LoVo (cell line): ENCODE measurements around the gene TCIRG1.

Experiments
- DNase-seq: peaks from one replicate; pipeline ENCODE4 v3.0.0-alpha.2; 2016; ENCODE audit warnings: low spot score

TCIRG1 gene

GRCh38 chr11:68037411-68038225 is 1.2 kb upstream of the TCIRG1 start:
- DNase-seq: no peak

DNA sequence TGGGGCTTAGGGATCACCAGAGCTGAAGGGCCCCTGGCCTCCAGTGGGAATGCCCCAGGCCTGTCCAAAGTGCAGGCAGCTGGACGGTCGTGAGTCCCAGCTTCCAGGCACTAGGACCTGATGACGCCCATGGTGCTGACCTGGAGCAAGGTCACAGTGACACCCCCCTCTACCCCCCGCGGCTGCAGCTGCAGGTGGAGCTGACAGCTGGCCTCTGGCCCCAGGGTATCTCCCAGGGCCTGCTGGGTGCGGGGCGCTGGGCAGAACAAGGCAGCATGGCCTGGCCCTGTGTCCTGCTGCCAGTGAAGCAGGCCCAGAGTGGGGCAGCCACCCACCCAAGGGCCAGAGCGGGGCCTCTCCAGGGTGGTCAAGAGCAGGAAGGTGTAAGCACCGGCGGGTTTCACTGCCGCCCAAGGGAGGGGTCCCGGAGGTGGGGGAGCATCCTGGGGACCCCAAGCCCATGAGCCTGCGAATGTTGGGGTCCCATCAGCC is 553 bp upstream of the TCIRG1 start:
- DNase-seq: no peak

- DNase-seq: no peak
Observed at GRCh38 chr11:68039526-68040086, 781 bp downstream of the TCIRG1 start.

DNA sequence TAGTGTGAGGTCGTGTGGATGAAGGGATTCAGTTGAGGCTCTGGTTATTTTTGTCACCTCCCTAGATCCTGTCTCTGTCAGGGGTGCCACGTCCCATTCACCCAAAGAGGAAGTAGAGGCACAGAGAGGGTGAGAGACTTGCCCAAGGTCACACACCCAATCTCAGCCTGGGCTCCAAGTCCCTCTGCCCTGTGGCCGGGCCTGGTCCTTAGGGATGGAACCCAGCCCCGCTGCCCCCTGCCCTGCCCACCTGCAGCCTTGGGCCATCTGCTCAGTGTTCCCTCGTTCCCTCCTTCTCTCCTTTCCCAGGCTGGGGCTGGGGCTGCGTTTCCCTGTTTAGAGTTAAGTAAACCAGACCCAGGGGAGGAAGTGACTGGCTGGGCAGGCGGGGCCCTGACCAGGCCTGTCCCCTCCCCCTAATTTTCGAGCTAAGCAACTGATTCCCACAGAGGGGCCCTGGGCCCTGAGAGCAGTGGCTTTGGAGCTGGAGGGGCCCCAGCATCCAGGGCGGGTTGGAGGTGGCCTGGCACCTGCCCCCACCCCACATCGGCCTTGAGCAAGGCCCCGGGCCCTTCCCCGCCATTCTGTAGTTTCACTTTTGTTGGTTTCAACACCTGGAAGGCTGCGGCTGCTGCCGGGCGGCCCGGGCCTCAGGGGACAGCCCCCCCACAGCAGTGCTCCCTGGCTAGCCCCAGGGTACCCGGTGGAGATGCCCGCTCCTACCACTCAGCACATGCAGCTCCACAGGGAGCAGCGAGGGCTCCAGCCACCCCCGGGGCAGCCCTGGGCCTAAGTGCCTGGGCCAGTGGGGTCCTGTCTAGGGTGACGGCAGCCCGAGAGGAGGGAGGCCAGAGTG is 1.5 kb downstream of the TCIRG1 start:
- DNase-seq: no peak

DNA sequence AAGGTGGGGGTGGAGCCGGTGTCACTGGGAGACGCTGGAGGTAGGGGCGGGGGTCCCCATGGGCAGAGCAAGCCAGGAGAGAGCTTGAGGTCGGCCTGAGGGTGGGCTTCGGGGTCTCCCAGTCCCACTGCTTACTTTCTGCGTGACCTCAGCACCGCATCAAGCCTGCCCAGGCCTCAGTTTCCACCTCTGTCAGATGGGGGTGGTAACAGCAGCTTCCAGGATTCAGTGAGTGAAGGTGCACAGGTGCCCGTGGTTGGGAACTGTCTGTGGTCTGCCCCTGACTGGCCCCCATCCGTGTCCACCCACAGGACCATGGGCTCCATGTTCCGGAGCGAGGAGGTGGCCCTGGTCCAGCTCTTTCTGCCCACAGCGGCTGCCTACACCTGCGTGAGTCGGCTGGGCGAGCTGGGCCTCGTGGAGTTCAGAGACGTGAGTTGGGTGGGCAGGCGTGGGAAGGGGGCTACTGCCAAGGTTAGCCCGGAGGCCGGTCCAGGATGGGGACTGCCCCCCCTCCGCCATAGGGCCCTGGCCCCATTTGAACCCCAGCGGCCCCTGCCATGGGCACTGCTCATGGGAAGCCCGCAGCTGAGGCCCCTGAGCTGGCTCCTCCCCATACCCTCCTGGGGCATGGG is 2.2 kb downstream of the TCIRG1 start:
- DNase-seq: no peak

GRCh38 chr11:68041617-68042218 is 2.9 kb downstream of the TCIRG1 start:
- no peak for DNase-seq

- DNase-seq: no peak
Observed at GRCh38 chr11:68042219-68043028, 3.6 kb downstream of the TCIRG1 start.

- no peak for DNase-seq
Observed at GRCh38 chr11:68043029-68043348, 4.2 kb downstream of the TCIRG1 start.

GRCh38 chr11:68043349-68044144 is 4.7 kb downstream of the TCIRG1 start:
- no peak for DNase-seq

GRCh38 chr11:68044145-68044813 is 5.5 kb downstream of the TCIRG1 start:
- DNase-seq: no peak

DNA sequence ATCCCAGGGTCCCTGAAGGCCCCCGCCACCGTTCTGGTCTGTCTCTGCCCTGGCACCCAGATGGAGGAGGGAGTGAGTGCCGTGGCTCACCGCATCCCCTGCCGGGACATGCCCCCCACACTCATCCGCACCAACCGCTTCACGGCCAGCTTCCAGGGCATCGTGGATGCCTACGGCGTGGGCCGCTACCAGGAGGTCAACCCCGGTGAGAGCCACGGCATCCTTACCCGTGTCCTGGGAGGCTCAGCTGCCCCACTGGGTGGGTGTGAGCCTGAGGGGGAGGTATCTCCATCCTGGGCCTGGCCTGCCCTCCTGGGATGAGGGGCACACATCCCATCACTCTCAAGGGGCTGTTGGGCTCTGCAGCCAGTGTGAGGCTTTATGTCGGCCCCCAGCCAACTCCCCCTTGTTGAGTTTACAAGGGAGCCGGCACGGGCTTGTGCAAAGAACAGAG is 6.1 kb downstream of the TCIRG1 start:
- DNase-seq: no peak

DNA sequence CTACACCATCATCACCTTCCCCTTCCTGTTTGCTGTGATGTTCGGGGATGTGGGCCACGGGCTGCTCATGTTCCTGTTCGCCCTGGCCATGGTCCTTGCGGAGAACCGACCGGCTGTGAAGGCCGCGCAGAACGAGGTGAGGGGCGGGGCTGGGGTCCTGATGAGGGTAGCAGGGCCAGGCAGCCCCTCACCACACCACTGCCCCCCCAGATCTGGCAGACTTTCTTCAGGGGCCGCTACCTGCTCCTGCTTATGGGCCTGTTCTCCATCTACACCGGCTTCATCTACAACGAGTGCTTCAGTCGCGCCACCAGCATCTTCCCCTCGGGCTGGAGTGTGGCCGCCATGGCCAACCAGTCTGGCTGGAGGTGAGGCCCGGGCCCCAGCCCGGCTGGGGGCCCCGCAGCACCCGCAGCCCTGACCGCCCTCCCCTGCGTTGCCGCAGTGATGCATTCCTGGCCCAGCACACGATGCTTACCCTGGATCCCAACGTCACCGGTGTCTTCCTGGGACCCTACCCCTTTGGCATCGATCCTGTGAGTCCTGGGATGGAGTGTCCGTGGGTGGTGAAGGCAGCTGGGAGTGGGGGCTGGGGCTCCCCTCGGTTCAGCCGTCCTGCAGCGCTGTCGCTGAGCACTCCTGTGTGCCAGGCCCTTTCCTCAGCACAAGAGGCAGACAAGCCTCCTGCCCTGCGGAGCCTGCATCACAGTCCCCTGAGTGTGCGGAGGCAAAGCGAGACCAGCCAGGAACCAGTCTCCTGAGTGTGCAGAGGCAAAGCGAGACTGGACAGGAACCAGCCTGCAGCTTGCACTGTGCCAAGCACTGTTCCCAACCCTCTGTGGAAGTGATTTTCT is 8.8 kb downstream of the TCIRG1 start:
- no peak for DNase-seq

- no peak for DNase-seq
Observed at GRCh38 chr11:68048681-68049508, 10.1 kb downstream of the TCIRG1 start.

- DNase-seq: no peak
Observed at GRCh38 chr11:68049509-68050370, 10.9 kb downstream of the TCIRG1 start.

GRCh38 chr11:68050371-68050841 is 11.6 kb downstream of the TCIRG1 start:
- DNase-seq: no peak
